ENCODE results near the gene MTTP. TPM values are rescaled to one million over a fixed set of nuclear protein-coding genes. Genes with fewer than 3 reads are reported as not detected.

Gene MTTP
- total and polyA plus RNA-seq, 4 donors = 58.4 to 193 (median 83.9) TPM

- H3K4me1 ChIP-seq (ENCODE audit: control insufficient read depth in 4 of 4, insufficient read depth in 4 of 4, low read length in 3 of 4) = peaks cover 5 to 31% (median 16%) of the 10 kb centered on the region in 4 donors
- WGBS = 86% methylated on average over 1 of the region's 1 CpG
- no peaks in the 10 kb centered on the region for H3K9me3 ChIP-seq (ENCODE audit: control insufficient read depth in 4 of 4, low read length in 3 of 4)
- no peak overlapping the region for H3K9ac ChIP-seq (ENCODE audit: low read depth in 1 of 2, low read length in 2 of 2)
- H3K27ac ChIP-seq (ENCODE audit: low read depth in 1 of 2, low read length in 2 of 2) = no peak overlapping the region
- no peak for DNase-seq (ENCODE audit: low spot score)
- no peak overlapping the region for H3K4me3 ChIP-seq (ENCODE audit: low read depth in 1 of 3, low read length in 3 of 3)
- no peaks in the 10 kb centered on the region for H3K27me3 ChIP-seq (ENCODE audit: control insufficient read depth in 4 of 4, insufficient read depth in 4 of 4, low read length in 3 of 4)
- H3K36me3 ChIP-seq (ENCODE audit: control insufficient read depth in 4 of 4, insufficient read depth in 3 of 4, low read depth in 1 of 4, low read length in 3 of 4) = peaks cover 0 to 39% (median 15%) of the 10 kb centered on the region in 4 donors
- TF ChIP-seq MAX (IDR thresholded peaks at IDR 0.05) = no peak
- TF ChIP-seq REST (IDR thresholded peaks at IDR 0.05) = no peak
- TF ChIP-seq SP1 (IDR thresholded peaks at IDR 0.05) = no peak
Measured at GRCh38 chr4:99585516-99585915, 10.9 kb downstream of the MTTP start.

- Histone ChIP-seq H3K36me3 (ENCODE audit: control insufficient read depth in 4 of 4, insufficient read depth in 3 of 4, low read depth in 1 of 4, low read length in 3 of 4) (peaks cover 0 to 45% (median 19%) of the 10 kb centered on the region in 4 donors), H3K9me3 (ENCODE audit: control insufficient read depth in 4 of 4, low read length in 3 of 4) (no peaks in the 10 kb centered on the region), H3K27ac (ENCODE audit: low read depth in 1 of 2, low read length in 2 of 2) (peak overlapping the region in 1 of 2 donors; percentile 14), H3K4me3 (ENCODE audit: low read depth in 1 of 3, low read length in 3 of 3) (no peak overlapping the region), H3K4me1 (ENCODE audit: control insufficient read depth in 4 of 4, insufficient read depth in 4 of 4, low read length in 3 of 4) (peaks cover 5 to 28% (median 16%) of the 10 kb centered on the region in 4 donors), H3K9ac (ENCODE audit: low read depth in 1 of 2, low read length in 2 of 2) (no peak overlapping the region), H3K27me3 (ENCODE audit: control insufficient read depth in 4 of 4, insufficient read depth in 4 of 4, low read length in 3 of 4) (no peaks in the 10 kb centered on the region)
- TF ChIP-seq HNF4A (conservative IDR thresholded peaks at IDR 0.05) (no peak), CTCF (IDR thresholded peaks at IDR 0.05; ENCODE audit: low read depth, low read length, missing input control) (no peak), TAF1 (conservative IDR thresholded peaks at IDR 0.05) (no peak), FOXA2 (IDR thresholded peaks at IDR 0.05) (no peak), FOXA1 (IDR thresholded peaks at IDR 0.05) (no peak), JUND (IDR thresholded peaks at IDR 0.05) (no peak)
- WGBS = 36% methylated on average over 2 of the region's 2 CpGs
- DNase-seq (ENCODE audit: low spot score) = no peak
Measured at GRCh38 chr4:99586322-99586721, 11.7 kb downstream of the MTTP start.

GRCh38 chr4:99586797-99587196 lies 12.2 kb downstream of the MTTP start:
- Histone ChIP-seq H3K36me3 (ENCODE audit: control insufficient read depth in 4 of 4, insufficient read depth in 3 of 4, low read depth in 1 of 4, low read length in 3 of 4) (peaks cover 0 to 45% (median 19%) of the 10 kb centered on the region in 4 donors), H3K27me3 (ENCODE audit: control insufficient read depth in 4 of 4, insufficient read depth in 4 of 4, low read length in 3 of 4) (no peaks in the 10 kb centered on the region), H3K9me3 (ENCODE audit: control insufficient read depth in 4 of 4, low read length in 3 of 4) (no peaks in the 10 kb centered on the region), H3K4me3 (ENCODE audit: low read depth in 1 of 3, low read length in 3 of 3) (no peak overlapping the region), H3K27ac (ENCODE audit: low read depth in 1 of 2, low read length in 2 of 2) (peak overlapping the region in 1 of 2 donors; percentile 14), H3K9ac (ENCODE audit: low read depth in 1 of 2, low read length in 2 of 2) (no peak overlapping the region), H3K4me1 (ENCODE audit: control insufficient read depth in 4 of 4, insufficient read depth in 4 of 4, low read length in 3 of 4) (peaks cover 5 to 27% (median 13%) of the 10 kb centered on the region in 4 donors)
- DNase-seq (ENCODE audit: low spot score) = no peak
- 21% methylated on average over 1 of the region's 1 CpG for WGBS
- TF ChIP-seq GABPA (IDR thresholded peaks at IDR 0.05 in 1 of 2, conservative IDR thresholded peaks at IDR 0.05 in 1 of 2) (no peak), ZBTB33 (IDR thresholded peaks at IDR 0.05) (no peak), HNF4G (IDR thresholded peaks at IDR 0.05) (no peak), FOXA2 (IDR thresholded peaks at IDR 0.05) (no peak), NR2F2 (IDR thresholded peaks at IDR 0.05) (no peak), EGR1 (IDR thresholded peaks at IDR 0.05; ENCODE audit: low read depth in 2 of 2) (no peak), FOXA1 (IDR thresholded peaks at IDR 0.05) (no peak), SP1 (IDR thresholded peaks at IDR 0.05) (no peak), JUND (IDR thresholded peaks at IDR 0.05) (no peak), CTCF (IDR thresholded peaks at IDR 0.05; ENCODE audit: low read depth, low read length, missing input control) (no peak), RAD21 (IDR thresholded peaks at IDR 0.05) (no peak), ATF3 (IDR thresholded peaks at IDR 0.05) (no peak), RXRA (IDR thresholded peaks at IDR 0.05) (no peak)

All from liver (tissue), 9 donors.